Stromal cell of bone marrow (primary cell): ENCODE data around the gene COG7.
"Not testable (repeated sequence)": the region's sequence is repeated elsewhere in the genome, so short reads cannot be mapped to it uniquely, and the experiment has no call there.

Source experiments
- DNase-seq: peaks from one replicate; pipeline ENCODE4 v3.0.0-alpha.2; 2012; ENCODE audit warnings: low read depth

The COG7 gene

DNA sequence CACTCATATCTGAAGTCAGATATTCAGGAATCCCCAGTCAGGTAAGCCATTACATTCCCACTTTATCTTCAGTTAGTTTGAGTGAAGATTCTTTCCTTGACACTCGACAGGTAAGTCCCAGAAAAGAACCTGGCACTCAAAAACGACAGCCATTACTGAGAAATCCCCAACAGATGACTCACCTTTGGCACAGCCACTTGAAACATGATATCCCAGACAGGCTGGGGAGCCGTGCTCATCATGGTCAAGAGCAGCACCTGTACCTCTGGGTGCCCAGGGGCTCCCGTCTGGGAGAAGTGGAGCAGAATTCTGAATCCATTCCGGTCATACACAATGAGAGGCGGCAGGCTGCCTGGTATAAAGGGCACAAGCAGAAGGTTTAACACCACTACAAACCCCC, 16.8 kb upstream of the COG7 start:
- DNase-seq, result no peak

- DNase-seq, result peak; percentile 96
Observed at GRCh38 chr16:23466162-23466885, 13.3 kb upstream of the COG7 start.

DNA sequence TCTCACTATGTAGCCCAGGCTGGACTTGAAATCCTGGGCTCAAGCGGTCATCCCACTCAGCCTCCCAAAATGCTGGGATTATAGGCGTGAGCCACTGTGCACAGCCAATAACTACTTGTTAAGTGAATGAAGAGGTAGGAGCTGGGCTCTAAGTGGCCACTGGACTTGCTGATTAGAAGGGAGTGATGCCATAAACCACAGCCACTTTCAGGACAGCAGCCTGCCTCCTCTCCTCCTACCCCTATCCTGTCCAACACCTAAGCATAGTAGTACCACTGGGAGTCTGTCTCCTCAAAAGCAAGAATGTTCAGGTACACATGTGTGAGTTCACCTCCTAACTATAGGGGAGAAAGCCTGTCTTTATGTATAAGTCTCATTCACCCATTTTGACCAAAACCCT, 12.2 kb upstream of the COG7 start:
- no peak for DNase-seq

GRCh38 chr16:23464196-23464595, 11.2 kb upstream of the COG7 start:
- DNase-seq, result no peak

DNA sequence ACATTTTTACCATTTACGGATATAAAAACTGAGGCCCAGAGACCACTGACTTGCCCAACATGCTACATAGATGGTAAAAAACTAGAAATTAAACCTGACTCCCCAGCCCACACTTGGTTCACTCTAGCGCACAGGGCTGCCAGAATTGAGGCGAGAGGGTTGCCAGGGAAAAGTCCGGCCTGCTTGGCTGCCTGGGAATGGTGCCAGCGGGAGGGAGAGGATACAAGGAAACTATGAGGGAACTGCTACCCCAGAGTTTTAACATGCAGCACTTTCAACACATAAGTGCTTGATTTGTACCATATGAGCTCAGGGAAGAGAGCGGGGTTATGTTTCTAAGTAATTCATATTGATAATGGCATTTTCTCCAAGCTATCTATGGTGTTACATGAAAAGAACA, 10.0 kb upstream of the COG7 start:
- peak; percentile 81 for DNase-seq

GRCh38 chr16:23453338-23454052, 506 bp upstream of the COG7 start:
- no peak for DNase-seq

GRCh38 chr16:23452221-23452571, 793 bp downstream of the COG7 start:
- DNase-seq, result no peak

GRCh38 chr16:23448392-23448791, 4.6 kb downstream of the COG7 start:
- DNase-seq, result no peak

DNA sequence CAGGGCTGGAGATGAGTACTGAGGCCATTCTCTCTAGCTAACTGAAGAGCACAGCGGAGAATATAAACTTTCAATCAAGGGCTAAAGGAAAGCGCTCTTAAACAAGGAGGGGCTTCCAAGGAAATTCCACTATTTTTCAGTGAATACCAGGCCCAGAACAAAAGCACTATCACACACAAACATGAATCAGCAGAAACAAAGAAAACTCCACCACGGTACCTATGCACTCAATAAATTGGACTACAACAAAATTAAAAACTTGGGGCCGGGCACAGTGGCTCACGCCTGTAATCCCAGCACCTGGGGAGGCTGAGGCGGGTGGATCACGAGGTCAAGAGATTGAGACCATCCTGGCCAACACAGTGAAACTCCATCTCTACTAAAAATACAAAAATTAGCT, 15.4 kb downstream of the COG7 start:
- not testable (repeated sequence) for DNase-seq

DNA sequence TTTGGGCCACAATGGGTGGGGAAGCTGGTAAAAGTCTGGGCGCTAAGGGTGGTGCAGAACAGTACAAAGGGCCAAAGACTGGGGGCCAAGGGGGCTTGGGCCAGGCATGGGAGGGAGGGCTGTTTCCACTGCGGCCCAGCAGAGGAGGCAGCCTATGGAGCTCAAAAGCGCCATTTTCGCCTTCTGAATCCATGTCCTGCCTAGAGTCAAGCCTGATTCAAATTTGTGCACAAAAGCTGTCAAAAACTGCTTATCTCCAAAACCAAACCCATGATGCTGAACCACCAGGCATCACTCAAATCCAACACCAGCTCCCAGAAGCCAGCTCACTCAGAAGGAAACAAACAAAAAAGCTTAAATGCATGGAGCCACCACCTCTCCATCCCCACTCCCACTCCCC, 16.0 kb downstream of the COG7 start:
- no peak for DNase-seq

DNA sequence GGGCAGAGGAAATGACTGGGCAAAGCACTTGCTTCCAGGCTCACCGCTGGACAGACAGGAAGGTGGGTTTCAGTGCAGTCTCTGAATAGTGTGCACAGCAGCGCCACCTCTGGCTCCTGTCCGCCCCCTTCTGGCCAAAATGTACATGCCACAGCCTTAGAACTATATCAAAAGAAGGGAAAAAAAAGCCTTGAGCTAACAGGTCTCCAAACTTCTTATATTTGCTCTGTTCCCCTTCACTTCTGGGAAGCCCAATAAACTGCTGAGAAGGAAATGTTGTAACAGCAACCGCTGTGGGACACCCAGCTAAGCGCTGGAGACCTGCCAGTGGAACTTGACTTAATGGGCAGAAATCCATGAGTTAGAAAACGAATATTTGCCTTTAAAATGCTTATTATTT, 17.5 kb downstream of the COG7 start:
- no peak for DNase-seq

DNA sequence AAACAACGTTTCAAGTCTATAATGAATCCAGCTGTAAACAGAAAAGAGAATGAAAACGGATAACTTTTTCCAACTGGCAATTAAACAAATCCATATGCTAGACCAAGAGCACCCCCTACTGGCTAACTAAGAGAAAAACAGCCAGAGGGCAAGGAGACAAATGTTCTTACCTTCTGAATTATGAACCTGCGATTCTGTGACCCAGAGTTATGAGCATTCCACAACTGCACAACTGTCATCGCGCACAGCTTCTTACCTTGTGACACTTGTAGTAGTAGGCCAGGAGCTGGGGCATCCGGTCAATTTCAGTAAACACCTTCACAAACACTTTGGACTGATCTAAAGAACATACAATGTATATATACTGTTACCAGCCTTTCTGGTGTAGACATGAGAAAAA, 18.6 kb downstream of the COG7 start:
- peak; percentile 44 for DNase-seq

DNA sequence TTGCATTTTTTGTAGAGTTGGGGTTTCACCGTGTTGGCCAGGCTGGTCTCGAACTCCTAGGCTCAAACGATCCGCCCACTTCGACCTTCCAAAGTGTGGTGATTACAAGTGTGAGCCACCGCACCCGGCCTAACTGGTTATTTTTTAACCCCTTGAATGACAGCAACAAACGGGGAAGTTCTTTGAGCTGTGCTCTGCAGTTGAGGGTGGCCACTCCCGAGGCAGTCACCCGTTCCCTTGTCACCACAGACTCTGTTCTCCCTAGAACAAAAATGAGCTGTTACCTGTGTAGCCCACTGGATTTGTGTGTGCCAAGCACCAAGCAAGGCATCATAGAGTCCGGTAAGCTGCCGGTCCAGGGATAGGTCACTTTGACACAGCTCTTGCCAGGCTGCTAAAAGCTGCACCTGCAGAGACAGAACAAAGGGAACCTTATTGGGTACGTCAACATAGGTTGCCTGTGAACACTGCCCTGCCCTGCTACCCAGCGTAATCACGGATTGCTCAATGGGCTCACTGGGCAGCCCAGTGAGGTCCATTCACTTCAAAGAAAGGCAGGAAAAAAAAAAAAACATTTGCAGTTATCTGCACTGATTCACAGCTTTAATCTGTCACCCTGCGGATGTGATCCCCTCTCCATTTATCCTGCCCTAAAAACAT, 19.6 kb downstream of the COG7 start:
- DNase-seq, result no peak

GRCh38 chr16:23432176-23433128, 20.5 kb downstream of the COG7 start:
- no peak for DNase-seq

DNA sequence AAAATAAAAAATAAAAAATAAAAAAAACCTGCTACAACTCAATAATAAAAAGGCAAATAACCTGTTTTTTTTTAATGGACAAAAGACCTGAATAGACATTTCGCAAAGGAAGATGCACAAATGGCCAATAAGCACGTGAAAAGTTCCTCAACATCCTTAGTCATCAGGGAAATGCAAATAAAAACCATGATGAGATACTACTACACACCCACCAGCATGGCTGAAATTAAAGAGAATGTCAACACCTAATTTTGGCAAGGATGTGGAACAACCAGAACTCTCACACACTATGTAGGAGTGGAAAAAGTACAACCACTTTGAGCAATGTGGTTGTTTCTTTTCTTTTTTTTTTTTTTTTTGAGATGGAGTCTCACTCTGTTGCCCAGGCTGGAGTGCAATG, 24.6 kb downstream of the COG7 start:
- DNase-seq, result no peak

- DNase-seq, result no peak
Observed at GRCh38 chr16:23424292-23424958, 28.6 kb downstream of the COG7 start.

GRCh38 chr16:23423496-23424049, 29.4 kb downstream of the COG7 start:
- DNase-seq, result peak; percentile 83

DNA sequence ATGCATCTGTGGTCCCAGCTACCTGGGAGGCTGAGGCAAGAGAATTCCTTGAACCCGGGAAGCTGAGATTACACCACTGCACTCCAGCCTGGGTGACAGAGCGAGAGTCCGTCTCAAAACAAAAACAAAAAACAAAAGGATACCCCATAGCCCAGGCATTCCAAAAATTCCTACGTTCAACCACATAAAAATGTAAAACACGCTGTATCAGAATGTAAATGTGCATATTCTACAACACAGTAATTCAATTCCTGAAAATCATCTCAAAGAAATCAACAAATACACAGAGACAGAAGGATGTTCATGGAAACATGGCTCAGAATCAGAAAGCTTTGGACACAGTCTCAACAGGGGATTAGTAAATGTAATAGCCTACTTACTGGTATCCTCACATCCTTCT, 33.0 kb downstream of the COG7 start:
- DNase-seq, result no peak

GRCh38 chr16:23416816-23417215, 36.2 kb downstream of the COG7 start:
- DNase-seq, result no peak

DNA sequence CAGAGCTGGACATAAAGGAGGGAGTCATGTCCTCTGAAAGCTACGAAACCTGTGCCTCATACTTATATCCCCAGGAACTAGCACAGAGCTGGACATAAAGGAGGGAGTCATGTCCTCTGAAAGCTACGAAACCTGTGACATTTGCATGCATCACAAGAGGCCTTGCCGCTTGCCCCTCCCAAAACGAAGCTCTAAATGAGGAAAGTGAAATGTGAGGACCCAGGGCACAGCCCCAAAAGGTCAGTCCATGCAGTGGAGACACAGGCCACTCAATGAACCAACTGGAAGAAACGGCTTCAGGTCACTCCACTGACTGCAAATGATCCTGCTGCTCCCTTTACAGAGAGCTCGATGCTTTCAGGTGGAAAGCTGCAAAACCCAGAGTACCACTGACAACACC, 38.3 kb downstream of the COG7 start:
- DNase-seq, result no peak

GRCh38 chr16:23410176-23410575, 42.8 kb downstream of the COG7 start:
- DNase-seq, result no peak
